Ishikawa (cell line): ENCODE results near the gene FGGY.

Experiments
- CEBPB ChIP-seq: IDR thresholded peaks from 2 replicates; pipeline ENCODE4 v1.6.1; 2012
- CREB1 ChIP-seq: IDR thresholded peaks from 2 replicates; pipeline ENCODE4 v1.6.1; 2012; ENCODE audit warnings: low read depth
- EGR1 ChIP-seq: IDR thresholded peaks from 2 replicates; pipeline ENCODE4 v1.6.1; 2012
- EP300 ChIP-seq: IDR thresholded peaks from 2 replicates; pipeline ENCODE4 v1.6.1; 2012; ENCODE audit warnings: borderline replicate concordance
- FOXM1 ChIP-seq: IDR thresholded peaks from 2 replicates; pipeline ENCODE4 v1.6.1; 2012; ENCODE audit warnings: low read depth, borderline replicate concordance
- NFIC ChIP-seq: IDR thresholded peaks from 2 replicates; pipeline ENCODE4 v1.6.1; 2012
- RAD21 ChIP-seq: IDR thresholded peaks from 2 replicates; pipeline ENCODE4 v1.6.1; 2012; ENCODE audit warnings: low read depth
- REST ChIP-seq: IDR thresholded peaks from 2 replicates; pipeline ENCODE4 v1.6.1; 2012; ENCODE audit warnings: low read depth, mild to moderate bottlenecking
- TAF1 ChIP-seq: IDR thresholded peaks from 2 replicates; pipeline ENCODE4 v1.6.1; 2012; ENCODE audit warnings: low read depth, mild to moderate bottlenecking
- TCF12 ChIP-seq: IDR thresholded peaks from 2 replicates; pipeline ENCODE4 v1.6.1; 2012; ENCODE audit warnings: low read depth
- TEAD4 ChIP-seq: IDR thresholded peaks from 2 replicates; pipeline ENCODE4 v1.6.1; 2012
- USF1 ChIP-seq: IDR thresholded peaks from 2 replicates; pipeline ENCODE4 v1.6.1; 2012
- YY1 ChIP-seq: IDR thresholded peaks from 2 replicates; pipeline ENCODE4 v1.6.1; 2012; ENCODE audit warnings: low read depth
- ZBTB7A ChIP-seq: IDR thresholded peaks from 2 replicates; pipeline ENCODE4 v1.6.1; 2012; ENCODE audit warnings: low read depth
- TF ChIP-seq, protein P1 (sequence below): IDR thresholded peaks from 2 replicates; pipeline ENCODE4 v1.6.1; 2012

Gene FGGY

GRCh38 chr1:59332983-59333382 lies 36.1 kb downstream of the FGGY start:
- TF ChIP-seq NFIC (no peak), TAF1 (no peak)

- TF ChIP-seq TCF12 (no peak), TAF1 (no peak), EGR1 (no peak), EP300 (no peak), TEAD4 (no peak), CREB1 (no peak), YY1 (no peak), FOXM1 (no peak), ZBTB7A (no peak)
- TF ChIP-seq, protein P1, sequence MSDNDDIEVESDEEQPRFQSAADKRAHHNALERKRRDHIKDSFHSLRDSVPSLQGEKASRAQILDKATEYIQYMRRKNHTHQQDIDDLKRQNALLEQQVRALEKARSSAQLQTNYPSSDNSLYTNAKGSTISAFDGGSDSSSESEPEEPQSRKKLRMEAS: no peak
Measured at GRCh38 chr1:59333626-59334277, 36.9 kb downstream of the FGGY start.

DNA sequence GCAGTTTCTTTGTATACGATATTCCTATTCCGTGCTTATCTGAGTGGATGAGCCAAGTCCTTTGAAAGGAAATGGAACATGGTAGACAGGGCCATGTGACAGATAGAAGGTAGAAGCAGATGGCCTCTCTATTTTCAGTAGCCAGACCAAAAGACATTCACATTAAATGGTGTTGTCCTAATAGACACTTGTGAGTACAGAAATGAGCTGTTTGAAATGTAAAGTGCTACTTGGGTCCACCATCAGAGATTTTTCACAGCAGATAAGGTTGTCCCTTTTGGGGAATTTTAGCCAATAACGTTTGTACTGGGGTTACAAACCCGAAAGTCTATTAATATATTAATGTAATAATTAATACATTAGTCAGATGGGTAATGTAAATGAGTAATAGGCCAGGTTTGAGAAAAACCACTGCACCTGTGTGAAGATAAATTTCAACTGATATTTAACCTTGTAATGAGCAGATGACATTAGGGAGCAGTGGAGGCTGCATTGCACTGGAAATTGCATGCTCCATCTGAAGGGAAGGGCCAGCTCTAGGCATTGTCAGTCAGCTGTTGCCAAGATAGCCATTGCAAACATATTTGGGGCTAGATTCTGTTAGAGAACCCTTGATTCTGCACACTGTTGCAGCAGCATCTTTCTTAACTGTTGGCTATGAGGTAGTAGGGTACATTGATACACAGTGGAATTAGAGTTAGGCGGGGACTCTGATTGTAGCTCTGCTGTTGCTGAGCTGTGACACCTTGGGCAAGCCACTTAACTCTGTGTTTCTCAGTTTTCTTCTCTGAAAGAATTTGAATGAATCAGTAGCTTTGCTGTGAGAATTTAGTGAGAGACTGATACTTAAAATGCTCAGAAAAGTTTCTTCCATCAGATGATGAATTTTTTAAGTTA lies 43.8 kb downstream of the FGGY start:
- TF ChIP-seq EP300: no peak
- TF ChIP-seq TAF1: no peak
- TF ChIP-seq TEAD4: no peak
- TF ChIP-seq, protein P1: no peak
- no peak for TF ChIP-seq REST
- no peak for TF ChIP-seq TCF12
- no peak for TF ChIP-seq ZBTB7A
- TF ChIP-seq CREB1: no peak

GRCh38 chr1:59342801-59343575 lies 46.1 kb downstream of the FGGY start:
- no peak for TF ChIP-seq CREB1
- TF ChIP-seq REST: peak; percentile 45; the same call in 1 of the 2 replicates

- TF ChIP-seq EGR1: no peak
- TF ChIP-seq YY1: no peak
- TF ChIP-seq RAD21: no peak
- TF ChIP-seq CEBPB: no peak
- TF ChIP-seq REST: no peak
- no peak for TF ChIP-seq NFIC
- no peak for TF ChIP-seq USF1
Measured at GRCh38 chr1:59343576-59343840, 46.6 kb downstream of the FGGY start.
